Neural crest cell (in vitro differentiated cells): ENCODE results near the gene ASTN2. TPM values are rescaled to one million over a fixed set of nuclear protein-coding genes. Genes with fewer than 3 reads are reported as not detected.

Experiments used
- DNase-seq: peaks from one replicate; pipeline ENCODE4 v3.0.0; 2021; ENCODE audit warnings: low read depth, mixed read lengths, low spot score
- H3K27ac Mint-ChIP-seq: one replicate; pipeline ENCODE4 v1.8.0; 2021; ENCODE audit warnings: mild to moderate bottlenecking, mixed read lengths; ENCODE audit not compliant: unreplicated experiment
- H3K27me3 Mint-ChIP-seq: 2 replicates; pipeline ENCODE4 v1.8.0; 2021; ENCODE audit warnings: low read depth, mild to moderate bottlenecking, mixed read lengths
- H3K36me3 Mint-ChIP-seq: 2 replicates; pipeline ENCODE4 v1.8.0; 2021; ENCODE audit warnings: low read depth, mild to moderate bottlenecking, mixed read lengths
- H3K4me1 Mint-ChIP-seq: 2 replicates; pipeline ENCODE4 v1.8.0; 2021; ENCODE audit warnings: mixed read lengths
- H3K4me3 Mint-ChIP-seq: one replicate; pipeline ENCODE4 v1.8.0; 2021; ENCODE audit warnings: mild to moderate bottlenecking, mixed read lengths
- H3K9me3 Mint-ChIP-seq: 2 replicates; pipeline ENCODE4 v1.8.0; 2021; ENCODE audit warnings: mixed read lengths
- total RNA-seq: library from RNA; stranded (reverse); gene quantifications from 2 replicates; pipeline ENCODE4 v1.2.1, GENCODE V29; 2021
- TF ChIP-seq, protein P1 (sequence below): fragments of 200-600 bp; sonication (generic); conservative IDR thresholded peaks from 2 replicates; pipeline ENCODE4 v1.5.0; 2021; ENCODE audit warnings: antibody characterized with exemption, mild to moderate bottlenecking

Gene ASTN2
- total RNA-seq, 1 donor from 2014 or later: 7.3 TPM

DNA sequence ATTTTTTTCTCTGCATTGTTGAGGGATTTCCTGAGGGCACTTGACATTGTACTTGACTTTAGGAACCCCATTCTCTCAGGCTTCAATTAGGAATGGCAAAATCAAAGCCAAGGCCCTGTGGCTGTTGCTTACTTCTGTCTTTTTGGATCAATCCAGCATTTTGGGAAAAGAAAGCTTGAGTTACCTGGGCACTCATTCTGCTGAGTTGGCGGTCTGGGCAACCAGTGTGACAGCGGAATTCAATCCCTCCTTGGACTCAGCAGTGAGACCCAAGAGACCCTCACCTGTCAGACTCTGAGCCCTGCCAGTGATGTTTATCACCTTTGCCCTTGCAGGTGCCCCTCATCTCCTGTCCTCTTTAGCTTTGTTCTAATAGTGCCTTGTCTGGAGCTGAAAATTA lies 1036.0 kb downstream of the ASTN2 start:
- no peak for DNase-seq

DNA sequence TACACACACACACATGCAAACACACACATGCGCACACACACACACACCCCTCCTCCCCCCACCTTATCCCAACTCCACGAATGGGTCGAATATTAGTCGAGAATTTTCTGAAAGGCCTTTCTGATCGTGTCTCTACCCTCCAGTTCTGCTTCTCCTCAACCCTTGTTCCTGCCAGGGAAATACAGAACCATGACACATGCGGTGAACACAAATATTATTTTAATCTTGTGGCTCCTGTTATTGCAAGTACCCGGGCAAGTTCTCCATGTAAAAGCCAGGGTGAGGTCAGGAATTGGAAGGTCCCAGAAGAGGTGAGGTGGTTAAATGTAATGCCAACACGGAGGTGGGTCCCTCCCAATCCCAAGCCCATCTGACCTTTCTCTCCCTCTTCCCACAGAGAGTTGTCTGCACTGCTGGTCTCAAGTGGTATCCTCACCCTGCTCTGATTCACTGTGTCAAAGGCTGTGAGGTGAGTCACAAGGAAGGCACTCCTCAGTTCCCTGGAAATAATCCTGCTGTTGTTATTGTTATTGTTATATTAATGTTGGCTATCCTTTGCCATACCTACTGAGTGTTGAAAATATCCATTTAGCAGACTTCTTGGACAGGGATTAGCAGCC lies 1037.6 kb downstream of the ASTN2 start:
- H3K36me3 Mint-ChIP-seq: peaks cover 3% of the 10 kb centered on the region
- no peak overlapping the region for H3K4me3 Mint-ChIP-seq
- no peak for DNase-seq
- TF ChIP-seq, protein P1, sequence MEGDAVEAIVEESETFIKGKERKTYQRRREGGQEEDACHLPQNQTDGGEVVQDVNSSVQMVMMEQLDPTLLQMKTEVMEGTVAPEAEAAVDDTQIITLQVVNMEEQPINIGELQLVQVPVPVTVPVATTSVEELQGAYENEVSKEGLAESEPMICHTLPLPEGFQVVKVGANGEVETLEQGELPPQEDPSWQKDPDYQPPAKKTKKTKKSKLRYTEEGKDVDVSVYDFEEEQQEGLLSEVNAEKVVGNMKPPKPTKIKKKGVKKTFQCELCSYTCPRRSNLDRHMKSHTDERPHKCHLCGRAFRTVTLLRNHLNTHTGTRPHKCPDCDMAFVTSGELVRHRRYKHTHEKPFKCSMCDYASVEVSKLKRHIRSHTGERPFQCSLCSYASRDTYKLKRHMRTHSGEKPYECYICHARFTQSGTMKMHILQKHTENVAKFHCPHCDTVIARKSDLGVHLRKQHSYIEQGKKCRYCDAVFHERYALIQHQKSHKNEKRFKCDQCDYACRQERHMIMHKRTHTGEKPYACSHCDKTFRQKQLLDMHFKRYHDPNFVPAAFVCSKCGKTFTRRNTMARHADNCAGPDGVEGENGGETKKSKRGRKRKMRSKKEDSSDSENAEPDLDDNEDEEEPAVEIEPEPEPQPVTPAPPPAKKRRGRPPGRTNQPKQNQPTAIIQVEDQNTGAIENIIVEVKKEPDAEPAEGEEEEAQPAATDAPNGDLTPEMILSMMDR: no peak
- no peak overlapping the region for H3K27ac Mint-ChIP-seq
- peaks cover 3% of the 10 kb centered on the region for H3K9me3 Mint-ChIP-seq
- no peaks in the 10 kb centered on the region for H3K4me1 Mint-ChIP-seq
- H3K27me3 Mint-ChIP-seq: no peaks in the 10 kb centered on the region

More for the DNA sequence above, 1036.0 kb downstream of the ASTN2 start:
- peaks cover 2% of the 10 kb centered on the region for H3K36me3 Mint-ChIP-seq
- peaks cover 2% of the 10 kb centered on the region for H3K9me3 Mint-ChIP-seq
- H3K4me3 Mint-ChIP-seq: no peak overlapping the region
- H3K27ac Mint-ChIP-seq: no peak overlapping the region
- no peaks in the 10 kb centered on the region for H3K27me3 Mint-ChIP-seq
- H3K4me1 Mint-ChIP-seq: no peaks in the 10 kb centered on the region
- TF ChIP-seq, protein P1: no peak
